Glomerular visceral epithelial cell (primary cell): Measurements from ENCODE around the gene SPATA21.
A peak's percentile ranks its signal among the peaks of the same experiment; 100 is the strongest.
"Not testable (repeated sequence)": the region's sequence is repeated elsewhere in the genome, so short reads cannot be mapped to it uniquely, and the experiment has no call there.

ENCODE experiments used
- DNase-seq: peaks from one replicate; pipeline ENCODE4 v3.0.0-alpha.2; 2016; ENCODE audit errors: extremely low spot score

SPATA21 gene

DNA sequence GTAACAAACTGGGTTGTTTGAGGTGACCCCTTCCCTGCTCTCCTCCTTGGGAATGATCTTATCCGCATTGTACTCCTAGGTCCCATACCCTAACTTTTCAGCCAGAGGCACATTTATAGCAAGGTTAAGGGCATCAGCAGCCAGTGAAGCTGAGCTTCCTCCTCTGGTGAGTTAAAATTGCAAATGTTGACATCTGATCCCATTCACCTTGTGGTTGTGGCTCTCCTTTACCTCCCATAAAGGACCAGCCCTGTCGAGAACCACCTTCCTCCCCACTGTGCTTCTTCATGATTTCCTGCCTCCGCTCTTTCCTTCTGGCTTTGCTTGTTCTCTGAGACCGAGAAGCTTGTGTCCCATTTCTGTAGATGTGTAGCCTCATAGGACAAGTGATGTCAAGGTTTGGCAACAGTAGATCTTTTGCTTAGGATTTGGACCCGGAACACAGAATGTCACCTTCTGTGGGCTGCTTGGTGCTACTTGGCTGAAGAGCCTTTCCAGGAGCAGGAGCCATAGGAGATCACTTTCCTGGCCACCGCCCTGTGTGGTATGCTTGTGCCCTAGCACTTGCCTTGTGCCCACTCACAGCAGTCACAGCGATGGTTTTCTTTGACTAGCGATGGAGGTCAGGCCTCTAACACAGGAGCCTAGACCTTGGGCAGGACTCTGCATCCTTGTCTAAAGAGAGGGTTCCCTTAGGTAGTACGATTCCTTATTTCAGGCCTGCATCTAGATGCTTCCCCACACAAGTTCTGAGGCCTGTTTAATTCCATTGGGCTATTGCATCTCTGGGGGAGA, 51.4 kb downstream of the SPATA21 start:
- no peak for DNase-seq

DNA sequence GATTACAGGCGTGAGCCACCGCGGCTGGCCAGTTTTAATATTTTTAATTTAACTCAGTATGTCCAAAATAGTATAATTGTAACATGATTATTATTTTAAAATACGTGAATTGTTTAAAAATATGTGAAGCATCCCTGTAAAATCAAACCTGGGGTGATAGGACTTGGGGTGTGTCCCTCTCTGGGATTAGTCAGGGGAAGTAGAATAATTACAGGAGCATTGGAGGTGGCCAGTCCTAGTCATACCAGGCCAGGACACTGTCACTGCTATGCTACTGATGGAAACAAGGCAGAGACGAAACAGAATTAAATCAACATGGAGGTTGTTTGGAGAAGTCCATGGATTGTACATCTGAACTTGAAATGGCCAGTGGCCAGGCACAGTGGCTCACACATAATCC, 53.3 kb downstream of the SPATA21 start:
- DNase-seq, result no peak

DNA sequence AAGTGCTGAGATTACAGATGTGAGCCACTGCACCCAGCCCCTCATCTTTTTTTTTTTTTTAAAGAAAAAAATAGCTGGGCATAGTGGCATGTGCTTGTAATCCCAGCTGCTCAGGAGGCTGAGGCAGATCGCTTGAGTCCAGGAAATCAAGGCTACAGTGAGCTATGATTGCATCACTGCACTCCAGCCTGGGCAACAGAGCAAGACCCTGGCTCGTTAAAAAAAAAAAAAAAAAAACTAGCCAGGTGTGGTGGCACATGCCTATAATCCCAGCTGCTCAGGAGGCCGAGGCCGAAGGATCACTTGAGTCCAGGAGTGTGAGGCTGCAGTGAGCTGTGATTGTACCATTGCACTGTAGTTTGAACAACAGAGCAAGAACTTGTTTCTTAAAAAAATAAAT, 56.4 kb downstream of the SPATA21 start:
- no peak for DNase-seq

DNA sequence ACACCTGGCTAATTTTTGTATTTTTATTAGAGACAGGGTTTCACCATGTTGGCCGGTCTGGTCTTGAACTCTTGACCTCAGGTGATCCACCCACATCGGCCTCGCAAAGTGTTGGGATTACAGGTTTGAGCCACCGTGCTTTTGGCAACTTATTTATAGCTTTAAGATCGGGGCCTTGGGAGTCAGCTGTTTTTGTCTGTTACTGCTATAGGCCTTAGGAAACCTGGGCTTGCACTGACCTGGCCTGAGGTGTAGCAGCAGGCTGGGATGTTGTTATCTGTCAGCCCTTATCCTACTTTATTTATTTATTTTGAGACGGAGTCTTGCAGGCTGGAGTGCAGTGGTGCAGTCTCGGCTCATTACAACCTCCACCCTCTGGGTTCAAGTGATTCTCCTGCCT, 58.8 kb downstream of the SPATA21 start:
- no peak for DNase-seq

DNA sequence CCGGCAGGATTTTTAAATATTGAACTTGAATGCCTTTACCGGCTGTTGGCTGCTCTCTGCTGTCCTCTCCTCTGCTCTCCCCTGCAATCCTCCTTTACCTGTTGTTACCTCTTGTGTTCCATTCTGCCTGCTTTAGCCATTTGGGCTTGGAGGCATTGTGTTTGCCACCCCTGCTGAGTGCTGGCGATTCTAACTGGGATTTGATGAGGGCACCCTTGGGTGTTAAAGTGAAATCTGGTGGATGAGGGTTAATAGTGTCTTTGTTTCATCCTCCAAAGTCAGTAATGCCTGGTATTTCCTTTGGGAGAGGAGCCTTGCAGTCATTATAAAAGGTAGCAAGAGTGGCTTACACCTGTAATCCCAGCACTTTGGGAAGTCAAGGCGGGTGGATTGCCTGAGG, 60.3 kb downstream of the SPATA21 start:
- no peak for DNase-seq

DNA sequence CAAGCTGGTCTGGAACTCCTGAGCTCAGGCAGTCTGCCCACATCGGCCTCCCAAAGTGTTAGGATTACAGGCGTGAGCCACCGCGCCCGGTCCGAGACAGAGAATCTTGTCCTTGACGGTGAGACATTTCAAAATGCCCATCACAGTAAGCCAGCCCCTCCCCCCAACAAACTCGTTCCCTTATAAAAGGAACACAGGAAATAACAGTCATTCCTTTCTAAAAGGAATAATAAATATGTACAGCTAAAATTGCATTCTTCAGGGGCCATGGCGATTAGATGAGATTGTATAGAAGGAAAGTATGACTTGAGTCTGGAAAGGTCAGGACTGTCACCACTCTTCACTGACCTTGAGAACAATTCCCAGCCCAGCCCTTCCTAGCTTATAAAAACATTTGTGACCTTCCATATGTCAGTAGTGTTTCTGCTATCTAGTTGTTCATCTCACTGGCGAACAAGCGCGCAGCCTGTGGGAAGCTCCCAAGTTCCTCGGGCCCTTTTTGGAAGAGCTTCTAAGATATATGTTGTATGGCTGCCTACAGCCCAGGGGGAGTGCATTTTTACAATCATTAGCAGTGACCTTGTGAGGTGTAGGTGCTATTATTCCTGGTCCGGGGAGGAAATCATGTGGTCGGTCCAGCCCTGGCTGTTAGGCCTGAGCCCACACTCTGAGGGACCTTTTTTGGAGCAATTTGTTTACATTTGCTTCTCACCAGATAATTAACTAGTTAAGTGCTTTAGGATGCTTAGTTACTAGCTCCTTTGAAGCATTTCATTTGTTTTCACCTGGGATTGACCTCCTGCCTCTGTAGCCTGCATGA, 61.5 kb downstream of the SPATA21 start:
- no peak for DNase-seq

- no peak for DNase-seq
Measured at GRCh38 chr1:16374266-16374665, 63.0 kb downstream of the SPATA21 start.

DNA sequence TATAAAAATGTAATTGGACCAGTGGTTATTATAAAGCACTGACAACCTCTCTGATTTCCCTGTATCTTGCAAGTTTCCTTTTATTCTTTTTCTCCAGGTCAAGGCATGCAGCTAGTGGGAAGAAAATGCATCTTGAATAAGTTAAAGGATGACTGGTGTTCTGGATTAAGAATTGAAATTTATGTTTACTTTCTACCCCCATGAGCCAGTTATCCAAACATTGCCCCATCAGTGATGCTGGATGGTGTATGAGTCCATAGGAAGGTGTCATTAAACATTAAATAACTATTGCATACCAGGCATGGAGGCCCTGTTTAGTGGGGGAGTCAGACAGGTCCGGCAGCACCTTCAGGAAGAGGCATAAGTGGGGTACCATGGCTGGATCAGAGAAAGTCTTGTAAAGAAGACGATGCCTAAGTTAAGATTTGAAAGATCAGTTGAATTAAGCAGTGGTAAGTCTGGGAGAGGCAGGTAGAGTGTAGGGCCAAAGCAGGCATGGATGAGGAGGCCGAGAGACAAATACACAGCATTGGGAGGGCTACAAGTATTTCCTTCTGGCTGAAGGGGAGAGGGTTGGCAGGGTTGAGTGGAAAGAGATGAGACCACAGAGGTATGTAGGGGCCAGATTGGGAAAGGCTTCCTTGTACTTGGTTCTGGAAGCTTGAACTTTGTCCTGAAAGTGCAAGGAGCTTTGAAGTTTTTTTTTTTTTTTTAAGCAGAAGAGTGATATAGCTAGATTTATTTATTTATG, 64.5 kb downstream of the SPATA21 start:
- DNase-seq, result no peak

DNA sequence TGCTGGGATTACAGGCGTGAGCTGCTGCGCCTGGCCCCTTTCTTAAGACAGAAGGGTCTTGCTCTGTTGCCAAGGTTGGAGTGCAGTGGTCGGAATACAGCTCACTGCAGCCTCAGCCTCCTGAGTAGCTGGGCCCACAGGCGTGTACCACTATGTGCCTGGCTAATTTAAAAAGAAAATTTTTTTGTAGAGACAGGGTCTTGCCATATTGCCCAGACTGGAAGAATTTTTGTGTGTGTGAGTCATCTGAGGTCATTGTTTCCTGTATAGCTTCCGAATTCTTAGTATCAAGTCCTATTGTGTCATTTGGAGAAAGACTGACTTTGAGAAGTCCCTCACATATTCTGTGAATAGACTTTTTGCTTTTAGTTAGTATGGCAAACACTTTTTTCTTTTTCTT, 65.5 kb downstream of the SPATA21 start:
- no peak for DNase-seq

DNA sequence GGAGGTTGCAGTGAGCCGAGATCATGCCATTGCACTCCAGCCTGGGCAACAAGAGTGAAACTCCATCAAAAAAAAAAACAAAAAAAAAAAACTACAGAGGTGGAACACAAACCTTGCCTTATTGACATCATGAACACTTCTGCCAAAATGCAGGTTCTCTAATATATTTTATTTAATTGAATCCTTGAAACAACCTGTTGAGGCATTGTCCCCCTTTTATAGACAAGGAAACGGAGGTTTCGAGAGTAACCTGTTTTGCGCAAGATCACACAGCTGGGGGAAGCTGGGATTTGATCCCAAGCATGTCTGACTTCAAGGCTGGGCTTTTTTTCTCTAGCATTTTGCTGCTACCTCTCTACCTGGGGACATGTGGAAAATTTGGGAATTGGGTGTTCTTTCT, 67.4 kb downstream of the SPATA21 start:
- no peak for DNase-seq

DNA sequence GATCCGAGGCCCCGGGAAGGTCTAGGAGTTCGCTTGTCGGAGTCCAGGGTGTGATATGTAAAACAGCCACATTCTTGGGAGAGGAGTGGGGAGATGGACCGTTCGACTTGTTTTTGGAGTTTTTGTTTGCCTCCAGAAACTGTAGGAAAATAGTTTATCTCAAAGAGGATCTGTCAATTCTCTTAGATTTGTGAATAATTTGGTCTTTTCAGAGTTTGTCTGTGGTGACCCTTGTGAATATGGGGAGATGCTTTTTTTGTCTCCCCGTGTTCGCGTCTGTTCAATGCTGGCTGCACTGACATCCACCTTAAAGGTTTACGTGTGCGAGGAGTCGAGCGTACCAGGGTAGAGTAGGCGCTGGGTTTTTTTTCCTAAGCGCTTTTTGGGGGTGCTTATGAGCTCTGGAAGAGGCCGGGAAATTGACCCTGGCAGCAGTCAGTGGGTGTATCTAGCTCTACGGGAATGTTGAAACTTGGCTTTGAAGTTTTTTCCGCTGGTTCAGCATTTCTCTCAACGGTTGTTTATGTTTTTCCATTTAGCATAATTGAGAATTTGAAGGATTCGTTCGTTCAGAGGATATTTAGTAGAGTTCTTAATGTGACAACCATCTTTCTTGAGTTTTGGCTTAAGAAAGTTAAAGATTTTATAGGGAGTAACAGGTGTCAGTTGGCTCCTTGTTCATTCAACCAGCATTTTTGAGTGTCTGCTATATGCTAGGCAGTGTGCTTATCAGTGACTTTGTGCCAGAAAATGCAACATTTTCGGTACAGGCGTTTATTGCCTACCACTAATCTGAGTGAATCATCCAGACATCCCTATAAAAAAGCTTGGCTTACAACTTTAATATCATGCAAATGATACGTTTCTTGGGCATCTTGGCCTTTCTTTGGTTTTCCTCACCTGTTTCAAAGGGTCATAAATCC, 69.0 kb downstream of the SPATA21 start:
- no peak for DNase-seq

DNA sequence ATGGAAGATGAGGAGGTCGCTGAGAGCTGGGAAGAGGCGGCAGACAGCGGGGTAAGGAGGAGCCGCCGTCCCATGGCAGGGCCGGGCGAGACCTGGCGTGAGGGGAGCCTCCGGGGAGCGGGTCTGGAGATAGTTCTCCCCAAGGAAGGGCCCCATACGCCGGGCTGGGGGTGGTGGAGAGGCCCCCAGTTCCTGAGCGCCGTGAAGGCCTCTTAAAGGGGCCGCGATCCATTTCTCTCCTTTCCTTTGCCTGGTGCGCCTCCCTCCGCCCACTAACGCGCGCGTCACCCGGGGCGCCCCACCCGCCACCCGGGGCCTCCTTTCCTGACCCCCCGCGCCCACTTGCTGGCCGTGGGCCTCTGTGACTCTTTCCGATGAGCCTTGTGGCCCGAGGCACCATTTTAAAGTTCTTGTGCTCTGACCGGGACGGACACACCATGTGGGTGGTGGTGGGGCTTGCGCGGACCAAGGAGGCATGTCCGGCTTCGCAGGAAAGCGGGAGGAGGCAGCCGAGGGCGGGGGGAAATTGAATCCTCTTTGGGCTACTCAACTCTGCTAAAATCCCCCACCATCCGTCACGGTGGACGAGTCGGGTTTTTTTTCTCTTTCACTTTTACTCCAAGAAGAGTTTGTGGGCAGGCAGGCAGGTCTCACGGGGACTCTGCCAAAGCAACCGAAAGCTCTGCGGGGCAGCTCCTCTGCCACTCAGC, 69.8 kb downstream of the SPATA21 start:
- peak; percentile 90 for DNase-seq

DNA sequence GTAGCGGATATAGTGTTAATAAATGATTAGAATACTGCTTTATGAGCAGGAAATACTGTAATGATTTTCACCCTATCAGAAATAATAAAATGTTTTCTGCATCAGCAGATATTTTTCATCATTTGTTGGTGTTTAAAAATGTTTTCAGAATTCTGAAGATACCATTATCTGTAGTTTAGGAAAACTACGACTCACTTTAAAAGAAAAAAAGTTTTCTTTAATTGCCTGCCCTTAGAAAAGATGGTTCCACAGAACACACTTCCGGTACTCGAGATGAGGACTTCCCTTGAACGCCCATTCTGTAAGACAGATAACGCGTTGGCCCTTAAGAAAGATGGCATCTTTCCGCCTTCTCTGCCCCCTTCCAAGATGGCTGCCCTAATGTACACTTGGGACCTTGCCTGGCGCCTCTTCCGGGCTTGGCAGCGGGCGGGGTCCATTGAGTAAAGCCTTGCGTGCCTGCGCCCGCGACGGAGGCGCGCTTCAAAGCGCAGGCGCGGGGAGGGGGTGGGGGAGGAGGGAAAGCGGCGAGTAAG, 70.4 kb downstream of the SPATA21 start, which contains the start of gene SZRD1:
Gene SZRD1 (plus strand): TSS at position 521 of the 536 bp plus-strand sequence. CDS start 16 bp downstream, outside the sequence.
- peak; percentile 99 for DNase-seq

DNA sequence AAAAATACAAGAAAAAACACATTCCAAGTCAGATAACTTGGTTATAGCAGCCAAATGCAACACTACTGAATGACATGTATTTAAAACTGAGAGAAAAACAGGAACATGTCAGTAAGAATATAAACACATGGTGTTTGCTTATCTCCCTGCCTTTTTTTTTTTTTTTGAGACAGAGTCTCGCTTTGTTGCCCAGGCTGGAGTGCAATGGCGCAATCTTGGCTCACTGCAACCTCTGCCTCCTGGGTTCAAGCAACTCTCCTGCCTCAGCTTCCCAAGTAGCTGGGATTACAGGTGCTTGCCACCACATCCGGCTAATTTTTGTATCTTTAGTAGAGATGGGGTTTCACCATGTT, 72.1 kb downstream of the SPATA21 start:
- not testable (repeated sequence) for DNase-seq

DNA sequence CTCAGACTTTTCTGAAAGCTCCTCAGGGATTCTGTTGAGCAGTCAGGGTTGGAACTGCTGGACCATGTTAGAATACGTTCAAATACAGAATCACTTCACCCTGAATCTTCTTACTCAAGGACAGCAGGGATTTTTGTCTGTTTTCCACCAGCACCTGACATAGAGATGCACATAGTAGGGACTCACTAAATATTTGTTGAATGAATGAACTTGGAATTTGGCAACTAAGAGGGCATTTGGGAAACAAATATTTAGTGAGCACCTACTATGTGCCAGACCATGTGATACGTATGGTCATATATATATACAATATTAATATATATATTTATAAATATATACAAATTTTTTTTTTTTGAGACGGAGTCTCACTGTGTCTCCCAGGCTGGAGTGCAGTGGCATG, 80.4 kb downstream of the SPATA21 start:
- DNase-seq, result no peak

DNA sequence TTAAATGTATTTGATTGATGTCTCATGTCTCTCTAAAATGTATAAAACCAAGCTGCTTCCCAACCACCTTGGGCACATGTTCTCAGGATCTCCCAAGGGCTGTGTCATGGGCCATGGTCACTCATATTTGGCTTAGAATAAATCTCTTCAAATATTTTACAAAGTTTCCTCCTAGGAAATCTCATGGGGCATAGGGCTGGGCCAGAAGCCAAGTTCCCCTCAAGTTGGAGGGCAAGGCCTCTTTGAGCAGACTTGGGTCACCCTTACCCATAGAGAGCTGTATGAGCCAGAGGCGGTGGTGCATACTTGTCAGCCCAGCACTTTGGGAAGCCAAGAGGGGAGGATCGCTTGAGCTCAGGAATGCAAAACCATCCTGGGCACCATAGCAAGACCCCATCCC, 82.6 kb downstream of the SPATA21 start:
- DNase-seq, result no peak

DNA sequence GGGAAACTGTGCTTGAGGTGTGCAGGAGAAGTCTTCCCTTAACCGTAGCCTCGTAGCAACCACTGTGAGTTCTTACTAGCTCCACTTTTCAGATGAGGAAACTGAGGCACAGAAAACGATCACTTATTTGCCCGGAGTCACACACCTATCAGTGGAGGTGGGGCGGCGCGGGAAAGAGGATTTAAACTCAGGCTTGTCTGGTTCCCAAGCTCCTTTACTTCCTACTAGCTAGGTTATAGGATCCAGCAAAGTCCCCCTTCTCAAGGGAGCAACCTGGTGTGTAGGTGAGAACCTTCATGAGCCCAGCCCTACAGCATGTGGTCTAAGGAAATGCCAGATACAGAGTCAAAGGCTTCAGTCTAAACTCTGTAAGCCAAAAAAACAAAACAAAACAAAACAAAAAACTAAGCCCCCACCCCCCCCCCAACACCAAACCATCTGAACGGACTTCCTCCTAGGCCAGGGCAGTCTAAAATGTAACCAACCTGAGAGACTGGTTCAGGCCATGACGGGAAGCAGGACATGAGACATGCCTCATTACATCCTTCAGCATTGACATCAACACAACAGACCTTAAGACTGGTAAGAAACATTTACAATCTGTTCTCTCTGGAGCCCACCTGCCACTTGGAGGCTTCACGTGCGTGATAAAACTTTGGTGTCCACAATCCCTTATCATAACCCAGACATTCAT, 84.2 kb downstream of the SPATA21 start:
- no peak for DNase-seq

GRCh38 chr1:16351994-16352841, 85.0 kb downstream of the SPATA21 start, which contains the start of gene FBXO42:
FBXO42 (minus strand) TSS chr1:16352480; CDS start chr1:16315418, 37,062 bp downstream.
- DNase-seq, result peak; percentile 95
